Measurements from ENCODE around the gene MTIF3.

The MTIF3 gene, protein sequence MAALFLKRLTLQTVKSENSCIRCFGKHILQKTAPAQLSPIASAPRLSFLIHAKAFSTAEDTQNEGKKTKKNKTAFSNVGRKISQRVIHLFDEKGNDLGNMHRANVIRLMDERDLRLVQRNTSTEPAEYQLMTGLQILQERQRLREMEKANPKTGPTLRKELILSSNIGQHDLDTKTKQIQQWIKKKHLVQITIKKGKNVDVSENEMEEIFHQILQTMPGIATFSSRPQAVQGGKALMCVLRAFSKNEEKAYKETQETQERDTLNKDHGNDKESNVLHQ

GRCh38 chr13:27449936-27450828 lies at the start of gene MTIF3:
Gene MTIF3 (minus strand): TSS chr13:27450564. CDS start chr13:27440448, 10,116 bp downstream.
- peak; percentile 80 for DNase-seq (ENCODE audit: low read depth)

GRCh38 chr13:27497563-27498230 lies 47.3 kb upstream of the MTIF3 start:
- DNase-seq (ENCODE audit: low read depth) = no peak

GRCh38 chr13:27496536-27497273 lies 46.3 kb upstream of the MTIF3 start:
- no peak for DNase-seq (ENCODE audit: low read depth)

GRCh38 chr13:27496006-27496405 lies 45.6 kb upstream of the MTIF3 start:
- no peak for DNase-seq (ENCODE audit: low read depth)

GRCh38 chr13:27495551-27495950 lies 45.2 kb upstream of the MTIF3 start:
- no peak for DNase-seq (ENCODE audit: low read depth)

DNA sequence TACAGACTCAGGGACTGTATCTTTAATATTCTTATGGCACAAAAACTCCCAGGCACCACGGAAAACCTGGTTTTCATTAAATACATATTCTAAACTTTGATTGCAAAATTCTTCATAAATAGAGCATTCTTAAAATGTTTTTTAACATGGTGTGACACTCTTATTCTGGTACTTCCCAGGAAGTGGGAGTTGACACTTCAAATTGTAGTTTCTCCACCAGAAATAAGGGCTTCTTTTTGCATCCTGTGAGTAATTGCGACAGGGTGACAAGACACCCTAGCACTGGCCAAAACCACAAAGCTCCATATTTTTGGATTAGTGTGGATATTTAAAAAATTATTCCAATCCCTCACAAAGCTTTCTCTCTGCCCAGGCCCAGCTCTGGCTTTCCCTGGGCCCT lies 43.6 kb upstream of the MTIF3 start:
- no peak for DNase-seq (ENCODE audit: low read depth)

GRCh38 chr13:27489456-27489855 lies 39.1 kb upstream of the MTIF3 start:
- DNase-seq (ENCODE audit: low read depth) = no peak

GRCh38 chr13:27487776-27488175 lies 37.4 kb upstream of the MTIF3 start:
- DNase-seq (ENCODE audit: low read depth) = no peak

DNA sequence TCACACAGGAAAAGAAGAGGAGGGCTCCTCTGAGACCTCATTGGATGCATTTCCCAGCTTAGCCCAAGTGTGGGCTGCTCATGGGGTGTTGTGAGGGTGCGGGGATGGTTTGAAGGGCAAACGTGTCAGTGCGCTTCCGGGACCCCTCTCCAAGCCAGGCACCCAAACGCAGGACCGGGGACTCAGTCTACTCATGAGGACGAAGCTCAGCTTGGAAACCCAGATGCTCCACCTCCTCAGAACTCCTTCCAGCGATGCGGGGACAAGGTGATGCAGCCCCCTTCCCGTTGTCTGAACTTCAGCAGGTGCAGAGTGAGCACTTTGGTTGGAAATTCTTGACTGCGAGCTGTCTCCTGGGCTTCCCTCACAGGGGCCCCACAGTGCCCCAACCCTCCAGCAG lies 33.1 kb upstream of the MTIF3 start:
- DNase-seq (ENCODE audit: low read depth) = no peak

- DNase-seq (ENCODE audit: low read depth) = no peak
Measured at GRCh38 chr13:27482983-27483382, 32.6 kb upstream of the MTIF3 start.

- DNase-seq (ENCODE audit: low read depth) = no peak
Measured at GRCh38 chr13:27481766-27482165, 31.4 kb upstream of the MTIF3 start.

- peak; percentile 16 for DNase-seq (ENCODE audit: low read depth)
Measured at GRCh38 chr13:27476943-27477703, 26.8 kb upstream of the MTIF3 start.

DNA sequence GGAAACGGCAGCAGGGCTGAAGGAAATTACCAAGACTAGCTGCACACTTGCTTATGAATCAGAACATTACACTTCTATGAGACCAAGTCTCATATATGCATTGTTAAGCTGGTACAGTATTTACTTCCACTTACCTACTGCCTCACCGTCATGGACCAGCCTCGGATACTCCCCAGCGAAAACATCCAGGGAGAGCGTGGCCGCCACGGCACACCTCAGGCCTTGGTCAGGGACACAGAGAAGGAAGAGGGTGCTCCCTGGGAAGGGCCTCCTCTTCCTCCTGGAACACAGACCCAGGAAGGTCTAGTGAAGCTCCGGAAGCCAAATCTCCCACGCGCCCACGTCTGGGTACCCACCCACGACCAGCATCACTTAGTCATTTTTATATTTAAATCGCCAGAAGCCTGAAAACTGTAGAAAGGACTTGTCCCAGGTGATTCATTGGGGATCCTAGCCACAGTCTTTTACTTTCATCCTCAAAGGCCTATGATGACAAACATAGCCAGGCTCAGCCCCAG lies 24.4 kb upstream of the MTIF3 start:
- no peak for DNase-seq (ENCODE audit: low read depth)

GRCh38 chr13:27472941-27473340 lies 22.6 kb upstream of the MTIF3 start:
- DNase-seq (ENCODE audit: low read depth) = no peak

GRCh38 chr13:27472441-27472840 lies 22.1 kb upstream of the MTIF3 start:
- DNase-seq (ENCODE audit: low read depth) = no peak

- DNase-seq (ENCODE audit: low read depth) = no peak
Measured at GRCh38 chr13:27470075-27470820, 19.9 kb upstream of the MTIF3 start.

DNA sequence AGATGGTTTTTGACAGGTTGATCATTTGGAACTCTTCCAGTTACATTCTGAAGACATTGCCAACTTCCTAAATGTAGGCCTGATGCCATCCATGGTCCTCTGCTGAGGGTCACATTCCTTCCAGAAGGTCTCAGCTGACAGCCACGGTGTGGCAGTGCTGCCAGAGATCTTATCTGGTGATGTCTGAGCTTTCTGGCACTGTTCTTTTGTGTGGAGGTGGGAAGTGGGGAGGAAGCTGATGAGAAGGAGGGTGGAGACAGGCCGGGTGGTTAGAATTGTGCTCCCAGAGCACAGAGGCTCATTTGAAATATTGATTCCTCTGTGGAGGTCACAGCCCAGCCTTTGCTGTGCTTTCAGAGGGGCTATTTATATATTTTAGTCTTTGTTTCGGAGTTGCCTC lies 16.1 kb upstream of the MTIF3 start:
- DNase-seq (ENCODE audit: low read depth) = no peak

GRCh38 chr13:27465611-27466010 lies 15.2 kb upstream of the MTIF3 start:
- no peak for DNase-seq (ENCODE audit: low read depth)

- DNase-seq (ENCODE audit: low read depth) = no peak
Measured at GRCh38 chr13:27463500-27463899, 13.1 kb upstream of the MTIF3 start.

DNA sequence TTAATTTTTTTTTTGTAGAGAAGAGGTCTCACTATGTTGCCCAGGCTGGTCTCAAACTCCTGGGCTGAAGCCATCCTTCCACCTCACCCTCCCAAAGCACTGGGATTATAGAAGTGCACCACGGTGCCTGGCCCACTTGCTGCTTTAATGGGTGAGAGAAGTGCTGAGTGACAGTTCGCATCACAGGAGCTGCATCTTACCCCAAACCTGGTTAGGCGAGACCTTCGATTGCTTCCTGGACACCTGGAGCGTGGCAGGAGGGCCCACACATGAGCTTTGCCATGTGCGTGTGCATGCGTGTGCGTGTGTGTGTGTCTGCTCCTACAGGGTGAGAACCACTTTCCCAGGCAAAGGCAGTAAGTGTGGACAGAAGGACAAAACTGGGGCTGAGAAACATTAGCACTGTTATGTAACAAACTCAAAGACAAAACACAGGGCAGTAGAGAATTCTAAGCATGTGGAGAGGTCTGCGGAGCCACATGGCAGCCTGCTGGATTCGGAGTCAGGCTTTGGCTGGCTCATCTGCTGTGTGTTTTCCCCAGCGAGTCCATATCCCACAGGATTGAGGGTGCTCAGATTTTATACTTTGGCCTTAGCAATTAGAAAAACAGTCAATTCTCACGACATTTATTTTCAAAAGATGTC lies 11.7 kb upstream of the MTIF3 start:
- no peak for DNase-seq (ENCODE audit: low read depth)

Measured in fibroblast of the conjunctiva (primary cell).